HEK293T (cell line): ENCODE measurements around the gene P3H3.

Source experiments
- CTCF ChIA-PET: fragments of 350-600 bp; formaldehyde crosslinking; extraction: SDS; loops from one replicate; lab custom pipeline; 2021; ENCODE audit warnings: antibody characterized with exemption, inconsistent platforms; lab: Yijun Ruan, JAX
- POLR2A ChIA-PET: fragments of 350-600 bp; formaldehyde crosslinking; extraction: SDS; loops from one replicate; lab custom pipeline; 2020; ENCODE audit warnings: antibody characterized with exemption, inconsistent platforms; lab: Yijun Ruan, JAX
- DNase-seq: peaks from one replicate; pipeline ENCODE4 v3.0.0; 2012; ENCODE audit warnings: mixed read lengths; ENCODE audit errors: extremely low spot score
- ARNT ChIP-seq: fragments of 450-650 bp; IDR thresholded peaks from 2 replicates; pipeline ENCODE4 v1.6.1; 2017; ENCODE audit warnings: mild to moderate bottlenecking
- BHLHE40 ChIP-seq: fragments of 450-650 bp; IDR thresholded peaks from 2 replicates; pipeline ENCODE4 v1.6.1; 2016; ENCODE audit warnings: mild to moderate bottlenecking, moderate library complexity, borderline replicate concordance
- CTBP1 ChIP-seq: fragments of 450-650 bp; IDR thresholded peaks from 2 replicates; pipeline ENCODE4 v1.6.1; 2016; ENCODE audit warnings: borderline replicate concordance
- ELF4 ChIP-seq: fragments of 450-650 bp; IDR thresholded peaks from 2 replicates; pipeline ENCODE4 v1.6.1; 2017; ENCODE audit warnings: antibody characterized with exemption
- FOXA1 ChIP-seq: fragments of 450-650 bp; IDR thresholded peaks from 2 replicates; pipeline ENCODE4 v1.6.1; 2016; ENCODE audit warnings: mild to moderate bottlenecking
- FOXK2 ChIP-seq: fragments of 450-650 bp; IDR thresholded peaks from 2 replicates; pipeline ENCODE4 v1.6.1; 2016; ENCODE audit warnings: mild to moderate bottlenecking
- FOXM1 ChIP-seq: fragments of 450-650 bp; IDR thresholded peaks from 2 replicates; pipeline ENCODE4 v1.6.1; 2017; ENCODE audit warnings: mild to moderate bottlenecking, borderline replicate concordance
- HDGF ChIP-seq: fragments of 450-650 bp; IDR thresholded peaks from 2 replicates; pipeline ENCODE4 v1.6.1; 2017; ENCODE audit warnings: antibody characterized with exemption, borderline replicate concordance
- L3MBTL2 ChIP-seq: fragments of 450-650 bp; conservative IDR thresholded peaks from 2 replicates; pipeline ENCODE4 v1.6.1; 2016; ENCODE audit warnings: mild to moderate bottlenecking
- LEF1 ChIP-seq: fragments of 450-650 bp; IDR thresholded peaks from 2 replicates; pipeline ENCODE4 v1.6.1; 2017; ENCODE audit warnings: mild to moderate bottlenecking, borderline replicate concordance
- NFRKB ChIP-seq: fragments of 450-650 bp; IDR thresholded peaks from 2 replicates; pipeline ENCODE4 v1.6.1; 2016; ENCODE audit warnings: mild to moderate bottlenecking, moderate library complexity
- PKNOX1 ChIP-seq: fragments of 450-650 bp; IDR thresholded peaks from 2 replicates; pipeline ENCODE4 v1.6.1; 2016
- SP1 ChIP-seq: fragments of 450-650 bp; IDR thresholded peaks from 2 replicates; pipeline ENCODE4 v1.6.1; 2017
- SUZ12 ChIP-seq: fragments of 450-650 bp; IDR thresholded peaks from 2 replicates; pipeline ENCODE4 v1.6.1; 2016; ENCODE audit warnings: mild to moderate bottlenecking
- TARDBP ChIP-seq: fragments of 450-650 bp; IDR thresholded peaks from 2 replicates; pipeline ENCODE4 v1.6.1; 2016
- ZNF384 ChIP-seq: fragments of 450-650 bp; IDR thresholded peaks from 2 replicates; pipeline ENCODE4 v1.6.1; 2016

Gene P3H3

GRCh38 chr12:6787309-6787708, 40.9 kb upstream of the P3H3 start:
- no peak for DNase-seq
- no peak for TF ChIP-seq ELF4
- TF ChIP-seq SP1: no peak
- no peak for TF ChIP-seq NFRKB
- TF ChIP-seq SUZ12: no peak
- no peak for TF ChIP-seq FOXM1
- TF ChIP-seq TARDBP: no peak
- no peak for TF ChIP-seq LEF1
- TF ChIP-seq PKNOX1: no peak
- no peak for TF ChIP-seq L3MBTL2
- TF ChIP-seq ARNT: no peak
- no peak for TF ChIP-seq ZNF384
- no peak for TF ChIP-seq FOXK2
- no peak for TF ChIP-seq FOXA1
- TF ChIP-seq BHLHE40: no peak
- TF ChIP-seq HDGF: no peak
- TF ChIP-seq CTBP1: no peak
- CTCF ChIA-PET: interaction anchor here (0.6 to 1.4 kb wide), 2 partner anchors 9 to 34 kb away, joined by 3 read pairs; partner anchors contain the start of gene MLF2
- POLR2A ChIA-PET: interaction anchor here (1.5 to 1.9 kb wide), 2 partner anchors 21 to 34 kb away, joined by 5 to 8 read pairs; partner anchors contain the start of genes MLF2 and PTMS

- DNase-seq: no peak
- ChIA-PET POLR2A (interaction anchor here (0.8 to 1.4 kb wide), 7 partner anchors 22 to 100 kb away, joined by 3 to 7 read pairs (median 4); partner anchors contain the start of genes GPR162, MLF2, PTMS and ZNF384), CTCF (interaction anchor here (0.6 kb wide), 1 partner anchor 236 kb away, joined by 3 read pairs; no protein-coding TSS in a partner anchor)
Observed at GRCh38 chr12:6788972-6789924, 39.0 kb upstream of the P3H3 start, which contains the start of gene CD4. Gene CD4, plus strand, starts transcription at chr12:6789528. Its CDS starts 10,611 bp downstream, at chr12:6800139.

GRCh38 chr12:6790496-6791150, 37.6 kb upstream of the P3H3 start:
- TF ChIP-seq SUZ12 (no peak), SP1 (no peak), TARDBP (no peak), NFRKB (no peak)
- CTCF ChIA-PET: no interaction called here
- POLR2A ChIA-PET: interaction anchor here (1.2 to 1.4 kb wide), 2 partner anchors 25 to 37 kb away, joined by 4 to 5 read pairs; partner anchors contain the start of genes MLF2 and PTMS
- DNase-seq: no peak

More at GRCh38 chr12:6788972-6789924, 39.0 kb upstream of the P3H3 start, which contains the start of gene CD4:
- TF ChIP-seq ARNT: no peak
- no peak for TF ChIP-seq SUZ12
- no peak for TF ChIP-seq LEF1
- TF ChIP-seq FOXK2: no peak
- TF ChIP-seq PKNOX1: no peak
- no peak for TF ChIP-seq TARDBP
- TF ChIP-seq ELF4: no peak
- TF ChIP-seq FOXM1: no peak
- TF ChIP-seq FOXA1: no peak
- TF ChIP-seq SP1: no peak
- TF ChIP-seq BHLHE40: no peak
- no peak for TF ChIP-seq NFRKB
- no peak for TF ChIP-seq L3MBTL2

GRCh38 chr12:6791931-6792520, 36.2 kb upstream of the P3H3 start:
- DNase-seq: no peak
- TF ChIP-seq FOXK2 (no peak), TARDBP (no peak), FOXM1 (no peak), BHLHE40 (no peak), L3MBTL2 (no peak), ELF4 (no peak), SUZ12 (no peak), ARNT (no peak), FOXA1 (no peak), ZNF384 (no peak), HDGF (no peak), NFRKB (no peak), LEF1 (no peak), CTBP1 (no peak), SP1 (no peak), PKNOX1 (no peak)
- CTCF ChIA-PET: interaction anchor here (2.1 kb wide), 1 partner anchor 25 kb away, joined by 5 read pairs; no protein-coding TSS in a partner anchor
- POLR2A ChIA-PET: interaction anchor here (0.8 to 1.5 kb wide), 5 partner anchors 19 to 103 kb away, joined by 3 to 10 read pairs (median 3); partner anchors contain the start of genes GPR162, PTMS and ZNF384
